IMR-90 (cell line): ENCODE measurements around the gene FGF9. TPM values are rescaled to one million over a fixed set of nuclear protein-coding genes. Genes with fewer than 3 reads are reported as not detected.

Experiments
- ATAC-seq: fragments of 200-7000 bp; cut with Tn5 transposase; 2 replicates; pipeline ENCODE4 v1.9.1; 2020; ENCODE audit warnings: low read depth, mild to moderate bottlenecking, moderate library complexity
- BruUV-seq: library from RNA; stranded (reverse); fragments of 400-500 nt; replicated peaks from 2 replicates; lab custom pipeline; 2021; lab: Mats Ljungman, UMichigan
- CTCF ChIA-PET: fragments of 300-600 bp; formaldehyde crosslinking; extraction: SDS; loops from one replicate; lab custom pipeline; 2021; ENCODE audit warnings: antibody characterized with exemption; lab: Yijun Ruan, JAX
- POLR2A ChIA-PET: fragments of 300-600 bp; sonication (Branson Sonifier 250); formaldehyde crosslinking; loops from one replicate; lab custom pipeline; 2022; ENCODE audit warnings: antibody characterized with exemption; ENCODE audit not compliant: unreplicated experiment; lab: Charles Lee
- DNase-seq: peaks from one replicate; pipeline ENCODE4 v3.0.0; 2013
- H2AFZ ChIP-seq: replicated peaks from 2 replicates; pipeline ENCODE3; 2013; ENCODE audit warnings: low read length, mild to moderate bottlenecking; ENCODE audit not compliant: poor library complexity
- H2AK5ac ChIP-seq: 2 replicates; pipeline ENCODE4 v1.6.1; 2013; ENCODE audit warnings: low read depth, low read length, inconsistent platforms
- H2AK9ac ChIP-seq: replicated peaks from 2 replicates; pipeline ENCODE3; 2013; ENCODE audit warnings: mild to moderate bottlenecking, low read depth, low read length, moderate library complexity; ENCODE audit not compliant: poor library complexity
- H2BK120ac ChIP-seq: 2 replicates; pipeline ENCODE4 v1.6.1; 2013; ENCODE audit warnings: low read depth, low read length, inconsistent platforms
- H2BK15ac ChIP-seq: 3 replicates; pipeline ENCODE4 v1.6.1; 2013; ENCODE audit warnings: low read depth, low read length, inconsistent platforms
- H2BK20ac ChIP-seq: 2 replicates; pipeline ENCODE4 v1.6.1; 2013; ENCODE audit warnings: low read depth, mild to moderate bottlenecking, inconsistent platforms, low read length, moderate library complexity
- H2BK5ac ChIP-seq: 2 replicates; pipeline ENCODE4 v1.6.1; 2013; ENCODE audit warnings: mild to moderate bottlenecking, low read depth, low read length, inconsistent platforms; ENCODE audit not compliant: poor library complexity, severe bottlenecking
- H3K14ac ChIP-seq: replicated peaks from 2 replicates; pipeline ENCODE4 v1.6.1; 2013; ENCODE audit warnings: low read depth, low read length, inconsistent platforms
- H3K18ac ChIP-seq: 2 replicates; pipeline ENCODE4 v1.6.1; 2013; ENCODE audit warnings: low read depth, low read length, control low read depth
- H3K23ac ChIP-seq: 2 replicates; pipeline ENCODE4 v1.6.1; 2013; ENCODE audit warnings: low read depth, low read length, inconsistent platforms
- H3K27ac ChIP-seq: 2 replicates; pipeline ENCODE4 v1.5.1; 2013; ENCODE audit warnings: mild to moderate bottlenecking, control low read depth, low read length; ENCODE audit not compliant: insufficient read depth
- H3K27me3 ChIP-seq: 2 replicates; pipeline ENCODE4 v1.6.1; 2013; ENCODE audit warnings: low read length; ENCODE audit not compliant: control insufficient read depth, insufficient read depth
- H3K36me3 ChIP-seq: 2 replicates; pipeline ENCODE4 v1.6.1; 2013; ENCODE audit warnings: low read length, mixed read lengths; ENCODE audit not compliant: control insufficient read depth, insufficient read depth
- H3K4ac ChIP-seq: 2 replicates; pipeline ENCODE4 v1.6.1; 2013; ENCODE audit warnings: low read depth, low read length, inconsistent platforms
- H3K4me1 ChIP-seq: 2 replicates; pipeline ENCODE4 v1.6.1; 2013; ENCODE audit warnings: low read length, mixed read lengths; ENCODE audit not compliant: control insufficient read depth, insufficient read depth
- H3K4me2 ChIP-seq: 2 replicates; pipeline ENCODE4 v1.6.1; 2013; ENCODE audit warnings: low read depth, mild to moderate bottlenecking, control low read depth, low read length, moderate library complexity
- H3K4me3 ChIP-seq: 2 replicates; pipeline ENCODE4 v1.5.1; 2013; ENCODE audit warnings: low read depth, mild to moderate bottlenecking, control low read depth, low read length, moderate library complexity; ENCODE audit not compliant: insufficient read depth
- H3K56ac ChIP-seq: 2 replicates; pipeline ENCODE4 v1.6.1; 2013; ENCODE audit warnings: low read length, inconsistent platforms; ENCODE audit not compliant: insufficient read depth; ENCODE audit errors: extremely low read depth
- H3K79me1 ChIP-seq, 2 experiments: 2 replicates each; pipeline ENCODE4 v1.6.1; 2013; ENCODE audit warnings: low read length in 2 of 2, inconsistent platforms in 1 of 2, low read depth in 1 of 2
- H3K9ac ChIP-seq: 2 replicates; pipeline ENCODE4 v1.6.1; 2013; ENCODE audit warnings: low read depth, low read length, control low read depth
- H3K9me1 ChIP-seq: 2 replicates; pipeline ENCODE4 v1.6.1; 2013; ENCODE audit warnings: low read length, inconsistent platforms; ENCODE audit not compliant: insufficient read depth
- H3K9me3 ChIP-seq: 2 replicates; pipeline ENCODE4 v1.6.1; 2013; ENCODE audit warnings: low read length; ENCODE audit not compliant: control insufficient read depth, insufficient read depth
- H4K20me1 ChIP-seq: 2 replicates; pipeline ENCODE4 v1.6.1; 2013; ENCODE audit warnings: low read length, inconsistent platforms; ENCODE audit not compliant: insufficient read depth
- H4K5ac ChIP-seq: 2 replicates; pipeline ENCODE4 v1.6.1; 2013; ENCODE audit warnings: mild to moderate bottlenecking, low read depth, low read length, control low read depth
- H4K8ac ChIP-seq, 2 experiments: 2 replicates each; pipeline ENCODE4 v1.6.1; 2013; ENCODE audit warnings: low read depth in 2 of 2, low read length in 2 of 2, control low read depth in 1 of 2, inconsistent platforms in 1 of 2
- H4K91ac ChIP-seq: 2 replicates; pipeline ENCODE4 v1.6.1; 2013; ENCODE audit warnings: low read depth, low read length, inconsistent platforms; ENCODE audit not compliant: insufficient read depth
- CHD1 ChIP-seq: IDR thresholded peaks from 2 replicates; pipeline ENCODE4 v1.6.1; 2012; ENCODE audit warnings: low read depth, low read length, improper control_type of control experiment
- MAZ ChIP-seq: IDR thresholded peaks from 2 replicates; pipeline ENCODE4 v1.6.1; 2012; ENCODE audit warnings: low read depth, mild to moderate bottlenecking, low read length, improper control_type of control experiment, moderate library complexity, borderline replicate concordance
- RCOR1 ChIP-seq: IDR thresholded peaks from 2 replicates; pipeline ENCODE4 v1.6.1; 2012; ENCODE audit warnings: mild to moderate bottlenecking, low read length, improper control_type of control experiment; ENCODE audit not compliant: insufficient replicate concordance
- SMC3 ChIP-seq: fragments of 150-350 bp; IDR thresholded peaks from 2 replicates; pipeline ENCODE4 v1.6.1; 2016; ENCODE audit warnings: low read depth, mild to moderate bottlenecking, antibody characterized with exemption, low read length, moderate library complexity
- WGBS, 2 experiments: methylation state at CpG; one replicate each; pipeline versions ENCODE4 v1.1.5 to v1.1.7; 2013; ENCODE audit warnings: missing lambda C conversion rate in 2 of 2; ENCODE audit not compliant: insufficient read length in 1 of 2; ENCODE audit errors: extremely low coverage in 2 of 2; 5-methylcytosine and 5-hydroxymethylcytosine counted together
- dilution Hi-C: fragments of 300-500 bp; cut with HindIII; formaldehyde crosslinking; loops from one replicate; pipeline ENCODE4 v1.14.3; 2018; ENCODE audit warnings: low sequenced_read_pairs; ENCODE audit not compliant: unreplicated experiment
- in situ Hi-C: fragments of 300-500 bp; cut with MboI; formaldehyde crosslinking; loops from 3 replicates; pipeline ENCODE4 v1.14.3; 2019; ENCODE audit warnings: low sequenced_read_pairs, inconsistent platforms, mixed read lengths
- intact Hi-C: fragments of 100-400 bp; cut with micrococcal nuclease; formaldehyde crosslinking; loops from 2 replicates; pipeline ENCODE4 v1.10.0; 2022
- polyA plus RNA-seq, 3 experiments: library from polyadenylated mRNA; depleted of rRNA; stranded (reverse); fragments of >200 nt; gene quantifications; 2 replicates each; pipeline ENCODE4 v1.2.3, GENCODE V29; 2012; ENCODE audit warnings: low replicate concordance in 1 of 3
- total RNA-seq: library from RNA; depleted of rRNA; stranded (reverse); fragments of >200 nt; gene quantifications from 2 replicates; pipeline ENCODE4 v1.2.3, GENCODE V29; 2012
- TF ChIP-seq, protein P1 (sequence below): fragments of 150-350 bp; IDR thresholded peaks from 2 replicates; pipeline ENCODE4 v1.6.1; 2016; ENCODE audit warnings: low read depth, mild to moderate bottlenecking, low read length, moderate library complexity, borderline replicate concordance
- TF ChIP-seq, protein P2 (sequence below): fragments of 150-350 bp; IDR thresholded peaks from 2 replicates; pipeline ENCODE4 v1.6.1; 2017; ENCODE audit warnings: mild to moderate bottlenecking, antibody characterized with exemption, low read length, low read depth

FGF9 gene
- total and polyA plus RNA-seq, 2 of the 4 experiments (the other 2 are of a cell fraction), result under 0.01 to 0.05 TPM

DNA sequence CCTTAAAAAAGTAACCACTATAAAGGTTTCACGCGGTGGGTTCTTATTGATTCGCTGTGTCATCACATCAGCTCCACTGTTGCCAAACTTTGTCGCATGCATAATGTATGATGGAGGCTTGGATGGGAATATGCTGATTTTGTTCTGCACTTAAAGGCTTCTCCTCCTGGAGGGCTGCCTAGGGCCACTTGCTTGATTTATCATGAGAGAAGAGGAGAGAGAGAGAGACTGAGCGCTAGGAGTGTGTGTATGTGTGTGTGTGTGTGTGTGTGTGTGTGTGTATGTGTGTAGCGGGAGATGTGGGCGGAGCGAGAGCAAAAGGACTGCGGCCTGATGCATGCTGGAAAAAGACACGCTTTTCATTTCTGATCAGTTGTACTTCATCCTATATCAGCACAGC lies 30.6 kb downstream of the FGF9 start (continued):
- TF ChIP-seq, protein P1, sequence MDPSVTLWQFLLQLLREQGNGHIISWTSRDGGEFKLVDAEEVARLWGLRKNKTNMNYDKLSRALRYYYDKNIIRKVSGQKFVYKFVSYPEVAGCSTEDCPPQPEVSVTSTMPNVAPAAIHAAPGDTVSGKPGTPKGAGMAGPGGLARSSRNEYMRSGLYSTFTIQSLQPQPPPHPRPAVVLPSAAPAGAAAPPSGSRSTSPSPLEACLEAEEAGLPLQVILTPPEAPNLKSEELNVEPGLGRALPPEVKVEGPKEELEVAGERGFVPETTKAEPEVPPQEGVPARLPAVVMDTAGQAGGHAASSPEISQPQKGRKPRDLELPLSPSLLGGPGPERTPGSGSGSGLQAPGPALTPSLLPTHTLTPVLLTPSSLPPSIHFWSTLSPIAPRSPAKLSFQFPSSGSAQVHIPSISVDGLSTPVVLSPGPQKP, result no peak
- no peak for TF ChIP-seq CHD1
- no peak for TF ChIP-seq SMC3

DNA sequence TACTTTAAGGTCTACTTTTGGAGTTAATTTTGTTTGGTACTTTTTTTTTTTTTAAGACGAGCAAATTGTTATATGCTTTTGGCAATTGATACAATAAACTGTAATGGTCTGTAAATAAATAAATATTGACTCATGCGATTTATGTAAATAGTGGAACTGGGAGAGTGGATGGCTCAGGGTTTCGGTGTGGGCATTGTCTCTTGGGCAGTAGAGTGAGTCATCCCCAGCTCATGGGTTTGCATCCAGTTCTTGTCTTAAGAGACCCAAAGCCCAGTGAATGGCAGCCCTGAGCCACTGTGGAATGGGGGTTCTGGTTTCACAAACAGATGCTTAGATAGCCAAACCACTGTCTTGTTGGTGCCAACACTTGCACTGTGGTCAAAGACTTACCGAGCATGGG lies 33.0 kb downstream of the FGF9 start:
- no peak overlapping the region for H3K14ac ChIP-seq
- no peak overlapping the region for H3K4ac ChIP-seq
- no peak overlapping the region for H2AFZ ChIP-seq
- H3K27ac ChIP-seq, result no peak overlapping the region
- H2BK20ac ChIP-seq, result no peak overlapping the region
- no peaks in the 10 kb centered on the region; the same call in 1 of the 2 replicates for H3K9me1 ChIP-seq
- H3K4me1 ChIP-seq, result no peaks in the 10 kb centered on the region
- no peak overlapping the region for H3K4me3 ChIP-seq
- ATAC-seq (no peak), DNase-seq (no peak)
- no peak overlapping the region for H2BK5ac ChIP-seq
- in situ Hi-C loops, result no loop called here
- CTCF ChIA-PET, result no interaction called here
- H4K8ac ChIP-seq, result no peak overlapping the region
- H3K56ac ChIP-seq, result no peak overlapping the region
- no peak overlapping the region for H3K18ac ChIP-seq
- H3K36me3 ChIP-seq, result 0 out of 2 replicates have a peak, but pooled peaks cover 1% of the 10 kb centered on the region
- H3K27me3 ChIP-seq, result no peaks in the 10 kb centered on the region
- H2BK120ac ChIP-seq, result no peak overlapping the region
- H4K5ac ChIP-seq, result no peak overlapping the region
- no TSS peak for BruUV-seq
- no peaks in the 10 kb centered on the region for H4K20me1 ChIP-seq
- H3K23ac ChIP-seq, result no peak overlapping the region
- TF ChIP-seq RCOR1, result no peak
- no peak for TF ChIP-seq MAZ
- TF ChIP-seq SMC3, result no peak
- TF ChIP-seq, protein P2, sequence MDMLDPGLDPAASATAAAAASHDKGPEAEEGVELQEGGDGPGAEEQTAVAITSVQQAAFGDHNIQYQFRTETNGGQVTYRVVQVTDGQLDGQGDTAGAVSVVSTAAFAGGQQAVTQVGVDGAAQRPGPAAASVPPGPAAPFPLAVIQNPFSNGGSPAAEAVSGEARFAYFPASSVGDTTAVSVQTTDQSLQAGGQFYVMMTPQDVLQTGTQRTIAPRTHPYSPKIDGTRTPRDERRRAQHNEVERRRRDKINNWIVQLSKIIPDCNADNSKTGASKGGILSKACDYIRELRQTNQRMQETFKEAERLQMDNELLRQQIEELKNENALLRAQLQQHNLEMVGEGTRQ, result no peak
- TF ChIP-seq, protein P1, result no peak
- WGBS, 2 experiments, result 60% methylated on average over 1 of the region's 4 CpGs; no CpG with 5 or more reads in 1 of the 2 experiments
- H3K9me3 ChIP-seq, result no peaks in the 10 kb centered on the region
- no peaks in the 10 kb centered on the region for H3K79me1 ChIP-seq
- intact Hi-C loops, result no loop called here
- no peak overlapping the region for H2AK9ac ChIP-seq
- H3K9ac ChIP-seq, result no peak overlapping the region
- H4K91ac ChIP-seq, result no peak overlapping the region
- H2BK15ac ChIP-seq, result no peak overlapping the region
- dilution Hi-C loops, result no loop called here
- POLR2A ChIA-PET, result no interaction called here
- H2AK5ac ChIP-seq, result no peak overlapping the region
- H3K4me2 ChIP-seq, result no peak overlapping the region
